Pancreas (tissue), 10 donors: ENCODE measurements around the gene EPHB2. TPM values are rescaled to one million over a fixed set of nuclear protein-coding genes. Genes with fewer than 3 reads are reported as not detected.

Source experiments
- ATAC-seq, 4 donors: fragments of 200-7000 bp; cut with Tn5 transposase; one replicate each; pipeline versions ENCODE4 v1.8.0 to v1.9.1; 2020; ENCODE audit warnings: mild to moderate bottlenecking in 4 of 4, moderate library complexity in 4 of 4
- DNase-seq, 6 donors: peaks; one replicate each; pipeline ENCODE4 v3.0.0-alpha.2; 2020
- FAIRE-seq: peaks from 2 replicates; lab custom pipeline; 2012; peaks lifted over from hg19 to GRCh38; lab: Jason Lieb, UNC
- H3K27ac ChIP-seq, 4 donors: fragments of 200-600 bp; sonication (generic); 1 replicate in 3 of 4; 2 replicates in 1 of 4; pipeline versions ENCODE4 v1.5.0 to v1.8.0; 2020
- H3K27me3 ChIP-seq, 4 donors: fragments of 200-600 bp; one replicate each; pipeline ENCODE4 v1.8.0; 2021
- H3K36me3 ChIP-seq, 3 donors: fragments of 200-600 bp; sonication (generic) in 1 of 3; one replicate each; pipeline versions ENCODE4 v1.5.0 to v1.8.0; 2020 to 2021
- H3K4me1 ChIP-seq, 3 donors: fragments of 200-600 bp; one replicate each; pipeline ENCODE4 v1.8.0; 2021
- H3K4me3 ChIP-seq, 4 donors: fragments of 200-600 bp; sonication (generic) in 2 of 4; one replicate each; pipeline versions ENCODE4 v1.5.0 to v1.8.0; 2020 to 2021
- H3K9me3 ChIP-seq, 4 donors: fragments of 200-600 bp; one replicate each; pipeline ENCODE4 v1.8.0; 2021
- WGBS, 2 donors: extraction: QIAGEN DNeasy Blood & Tissue Kit; methylation state at CpG; one replicate each; pipeline ENCODE4 v1.1.7; 2013; 5-methylcytosine and 5-hydroxymethylcytosine counted together
- intact Hi-C, 3 donors: fragments of 100-400 bp; cut with DNase I; formaldehyde crosslinking; loops; one replicate each; pipeline versions ENCODE4 v1.11.1 to v1.14.2; 2022
- polyA plus RNA-seq, 2 donors: library from polyadenylated mRNA; stranded (reverse); fragments of 200-250 nt; gene quantifications; one replicate each; pipeline ENCODE4 v1.2.3, GENCODE V29; 2013
- total RNA-seq, 6 donors: library from RNA; stranded (reverse); fragmentation: NEBNext Ultra II Directional in 4 of 6; extraction: Animal tissue kit (Norgen Biotek cat#: 25700) in 4 of 6; gene quantifications; one replicate each; pipeline versions ENCODE4 v1.2.1 to v1.2.4, GENCODE V29; 2021 to 2023
- TF ChIP-seq, protein P1 (sequence below), 4 donors: fragments of 200-600 bp; sonication (generic) in 3 of 4; IDR thresholded peaks; one replicate each; pipeline versions ENCODE4 v1.5.0 to v1.8.0; 2021; ENCODE audit warnings: antibody characterized with exemption in 4 of 4
- donor health status: healthy with polysubstance abuse.
- donor health status: DM: no; HTN: no; CAD: no; lungs with moderate emphysema.
- donor health status: DM: no; HTN: no; CAD: no.
- donor health status: control.
- donor health status: control.
- donor health status: Bipolar disorder and iron deficiency.
- donor health status: DM: yes; HTN: yes; CAD: no.
- donor health status: DM: no; HTN: no; CAD: no.
- donor health status: DM: no; HTN: no; CAD: no.
- donor health status: DM: yes; HTN: yes; CAD: no.

The EPHB2 gene
- total and polyA plus RNA-seq, 8 donors = 1.3 to 10.0 (median 4.4) TPM

- Histone ChIP-seq H3K9me3 (no peaks in the 10 kb centered on the region), H3K4me1 (peaks cover 7 to 13% (median 12%) of the 10 kb centered on the region in 3 donors), H3K27me3 (no peaks in the 10 kb centered on the region), H3K27ac (no peak overlapping the region), H3K36me3 (no peaks in the 10 kb centered on the region), H3K4me3 (no peak overlapping the region)
- 88 to 94% methylated on average over 10 of the region's 10 CpGs for WGBS, 2 donors
- DNase-seq (no peak), ATAC-seq (no peak), FAIRE-seq (no peak)
- intact Hi-C loops = no loop called here
- TF ChIP-seq, protein P1, sequence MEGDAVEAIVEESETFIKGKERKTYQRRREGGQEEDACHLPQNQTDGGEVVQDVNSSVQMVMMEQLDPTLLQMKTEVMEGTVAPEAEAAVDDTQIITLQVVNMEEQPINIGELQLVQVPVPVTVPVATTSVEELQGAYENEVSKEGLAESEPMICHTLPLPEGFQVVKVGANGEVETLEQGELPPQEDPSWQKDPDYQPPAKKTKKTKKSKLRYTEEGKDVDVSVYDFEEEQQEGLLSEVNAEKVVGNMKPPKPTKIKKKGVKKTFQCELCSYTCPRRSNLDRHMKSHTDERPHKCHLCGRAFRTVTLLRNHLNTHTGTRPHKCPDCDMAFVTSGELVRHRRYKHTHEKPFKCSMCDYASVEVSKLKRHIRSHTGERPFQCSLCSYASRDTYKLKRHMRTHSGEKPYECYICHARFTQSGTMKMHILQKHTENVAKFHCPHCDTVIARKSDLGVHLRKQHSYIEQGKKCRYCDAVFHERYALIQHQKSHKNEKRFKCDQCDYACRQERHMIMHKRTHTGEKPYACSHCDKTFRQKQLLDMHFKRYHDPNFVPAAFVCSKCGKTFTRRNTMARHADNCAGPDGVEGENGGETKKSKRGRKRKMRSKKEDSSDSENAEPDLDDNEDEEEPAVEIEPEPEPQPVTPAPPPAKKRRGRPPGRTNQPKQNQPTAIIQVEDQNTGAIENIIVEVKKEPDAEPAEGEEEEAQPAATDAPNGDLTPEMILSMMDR (IDR thresholded peaks at IDR 0.05) = no peak
These were observed 10.7 kb downstream of the EPHB2 start for GRCh38 chr1:22721122-22721873.

GRCh38 chr1:22722901-22723550, 12.4 kb downstream of the EPHB2 start:
- TF ChIP-seq, protein P1 (IDR thresholded peaks at IDR 0.05) = no peak
- DNase-seq = peak in 1 of 6 donors; percentile 21
- intact Hi-C loops = no loop called here
- no peak overlapping the region for H3K4me3 ChIP-seq
- no peaks in the 10 kb centered on the region for H3K27me3 ChIP-seq
- H3K36me3 ChIP-seq = no peaks in the 10 kb centered on the region
- FAIRE-seq = no peak
- ATAC-seq = no peak
- no peaks in the 10 kb centered on the region for H3K4me1 ChIP-seq
- WGBS, 2 donors = 88 to 90% methylated on average over 26 of the region's 26 CpGs
- H3K9me3 ChIP-seq = no peaks in the 10 kb centered on the region
- H3K27ac ChIP-seq = no peak overlapping the region

DNA sequence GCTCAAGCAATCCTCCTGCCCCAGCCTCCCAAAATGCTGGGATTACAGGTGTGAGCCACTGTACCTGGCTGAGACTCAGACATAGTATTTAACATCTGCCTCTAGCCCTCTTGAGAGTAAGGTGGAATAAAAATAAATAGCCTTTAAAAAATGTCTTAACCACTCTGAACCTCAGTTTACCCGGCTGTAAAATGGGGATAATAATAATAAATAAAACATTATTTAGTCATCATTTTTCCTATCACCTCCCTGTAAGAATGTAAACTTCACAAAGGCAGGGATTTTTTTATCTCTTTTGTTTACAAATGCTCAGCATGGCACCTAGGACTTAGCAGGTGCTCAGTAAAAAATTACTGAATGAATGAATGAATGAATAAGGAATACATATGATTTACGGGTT, 17.2 kb downstream of the EPHB2 start:
- intact Hi-C loops = no loop called here
- H3K4me3 ChIP-seq = no peak overlapping the region
- ATAC-seq (no peak), FAIRE-seq (no peak), DNase-seq (no peak)
- no peaks in the 10 kb centered on the region for H3K27me3 ChIP-seq
- no peak overlapping the region for H3K27ac ChIP-seq
- no peaks in the 10 kb centered on the region for H3K4me1 ChIP-seq
- H3K9me3 ChIP-seq = no peaks in the 10 kb centered on the region
- 67 to 68% methylated on average over 2 of the region's 2 CpGs for WGBS, 2 donors
- TF ChIP-seq, protein P1 (IDR thresholded peaks at IDR 0.05) = no peak
- no peaks in the 10 kb centered on the region for H3K36me3 ChIP-seq

GRCh38 chr1:22728751-22729399, 18.2 kb downstream of the EPHB2 start:
- Histone ChIP-seq H3K4me3 (no peak overlapping the region), H3K36me3 (no peaks in the 10 kb centered on the region), H3K4me1 (no peaks in the 10 kb centered on the region), H3K27me3 (no peaks in the 10 kb centered on the region), H3K9me3 (no peaks in the 10 kb centered on the region), H3K27ac (no peak overlapping the region)
- intact Hi-C loops = no loop called here
- TF ChIP-seq, protein P1 (IDR thresholded peaks at IDR 0.05) = no peak
- DNase-seq (peak in 5 of 6 donors; percentile 45 to 76 (median 64)), ATAC-seq (peak; percentile 79 to 88 (median 81)), FAIRE-seq (no peak)
- 40 to 41% methylated on average over 14 of the region's 14 CpGs for WGBS, 2 donors
